OCI-LY3 (cell line): Measurements from ENCODE around the gene CAMTA1.

ENCODE experiments used
- H2AFZ ChIP-seq: fragments of 200-600, 300-600 bp; shearing (Covaris generic); 2 replicates; pipeline ENCODE4 v1.6.0; 2014; ENCODE audit warnings: antibody characterized with exemption, low read depth, low read length
- H3K27ac ChIP-seq: fragments of 200-600, 300-600 bp; sonication (generic); 2 replicates; pipeline ENCODE4 v1.5.1; 2014; ENCODE audit warnings: mild to moderate bottlenecking, low read length, moderate library complexity, mixed read lengths
- H3K27me3 ChIP-seq: fragments of 200-600, 300-600 bp; sonication (generic); 2 replicates; pipeline ENCODE4 v1.6.1; 2014; ENCODE audit warnings: low read depth, low read length, mixed read lengths
- H3K36me3 ChIP-seq: fragments of 200-600, 300-600 bp; sonication (generic); replicated peaks from 2 replicates; pipeline ENCODE3; 2014; ENCODE audit warnings: low read depth, low read length, mixed read lengths
- H3K4me1 ChIP-seq: fragments of 300-600, 200-600 bp; sonication (generic); 2 replicates; pipeline ENCODE4 v1.6.1; 2014; ENCODE audit warnings: low read length, mixed read lengths
- H3K4me2 ChIP-seq: fragments of 200-600, 300-600 bp; sonication (generic); 2 replicates; pipeline ENCODE4 v1.6.1; 2014; ENCODE audit warnings: low read length, mixed read lengths
- H3K4me3 ChIP-seq: fragments of 300-600, 200-600 bp; sonication (generic); 2 replicates; pipeline ENCODE4 v1.5.1; 2014; ENCODE audit warnings: antibody characterized with exemption, mild to moderate bottlenecking, low read length, moderate library complexity
- H3K79me2 ChIP-seq: fragments of 300-600, 200-600 bp; shearing (Covaris generic); 2 replicates; pipeline ENCODE4 v1.6.1; 2014; ENCODE audit warnings: mild to moderate bottlenecking, low read length, mixed read lengths
- H3K9ac ChIP-seq: fragments of 300-600, 200-600 bp; shearing (Covaris generic); 2 replicates; pipeline ENCODE4 v1.6.0; 2014; ENCODE audit warnings: mild to moderate bottlenecking, low read length, moderate library complexity
- H3K9me3 ChIP-seq: fragments of 200-600, 300-600 bp; shearing (Covaris generic); 2 replicates; pipeline ENCODE4 v1.6.1; 2014; ENCODE audit warnings: low read length, mixed read lengths; ENCODE audit not compliant: insufficient read depth
- H4K20me1 ChIP-seq: fragments of 200-600, 300-600 bp; sonication (generic); 2 replicates; pipeline ENCODE4 v1.6.1; 2016; ENCODE audit warnings: low read length, mixed read lengths; ENCODE audit not compliant: insufficient read depth
- CTCF ChIP-seq: fragments of 200-600, 300-600 bp; sonication (generic); IDR thresholded peaks from 2 replicates; pipeline ENCODE4 v1.5.1; 2014; ENCODE audit warnings: antibody characterized with exemption, low read length, low read depth
- EZH2phosphoT487 ChIP-seq: fragments of 200-600 bp; shearing (Covaris generic); IDR thresholded peaks from 2 replicates; pipeline ENCODE4 v1.6.1; 2018; ENCODE audit warnings: antibody characterized with exemption, mixed run types, low read depth

CAMTA1 gene

GRCh38 chr1:7738044-7738443, 952.8 kb downstream of the CAMTA1 start:
- H3K79me2 ChIP-seq, result no peaks in the 10 kb centered on the region
- no peak overlapping the region for H3K4me3 ChIP-seq
- H3K4me1 ChIP-seq, result no peaks in the 10 kb centered on the region
- H3K27me3 ChIP-seq, result no peaks in the 10 kb centered on the region
- H3K27ac ChIP-seq, result no peak overlapping the region
- H3K4me2 ChIP-seq, result no peak overlapping the region
- H3K36me3 ChIP-seq, result no peaks in the 10 kb centered on the region
- no peak overlapping the region for H3K9ac ChIP-seq
- TF ChIP-seq CTCF, result no peak
- TF ChIP-seq EZH2phosphoT487, result no peak
- no peaks in the 10 kb centered on the region for H3K9me3 ChIP-seq
- no peaks in the 10 kb centered on the region for H4K20me1 ChIP-seq
- no peak overlapping the region for H2AFZ ChIP-seq

- Histone ChIP-seq H3K27ac (no peak overlapping the region), H4K20me1 (no peaks in the 10 kb centered on the region), H3K9ac (no peak overlapping the region), H2AFZ (no peak overlapping the region), H3K4me2 (no peak overlapping the region), H3K4me3 (no peak overlapping the region), H3K9me3 (no peaks in the 10 kb centered on the region), H3K4me1 (no peaks in the 10 kb centered on the region), H3K27me3 (no peaks in the 10 kb centered on the region), H3K36me3 (no peaks in the 10 kb centered on the region), H3K79me2 (no peaks in the 10 kb centered on the region)
- TF ChIP-seq CTCF (no peak), EZH2phosphoT487 (no peak)
These were observed 958.1 kb downstream of the CAMTA1 start for GRCh38 chr1:7743346-7743745.

- Histone ChIP-seq H3K4me3 (no peak overlapping the region), H4K20me1 (no peaks in the 10 kb centered on the region), H3K9me3 (no peaks in the 10 kb centered on the region), H3K27me3 (no peaks in the 10 kb centered on the region), H3K27ac (no peak overlapping the region), H2AFZ (no peak overlapping the region), H3K4me1 (no peaks in the 10 kb centered on the region), H3K4me2 (no peak overlapping the region), H3K9ac (no peak overlapping the region), H3K79me2 (no peaks in the 10 kb centered on the region), H3K36me3 (no peaks in the 10 kb centered on the region)
- TF ChIP-seq CTCF, result no peak
- no peak for TF ChIP-seq EZH2phosphoT487
These were observed 959.6 kb downstream of the CAMTA1 start for GRCh38 chr1:7744882-7745281.

- Histone ChIP-seq H3K27ac (no peak overlapping the region), H4K20me1 (no peaks in the 10 kb centered on the region), H3K9ac (no peak overlapping the region), H3K27me3 (no peaks in the 10 kb centered on the region), H3K9me3 (no peaks in the 10 kb centered on the region), H3K4me2 (no peak overlapping the region), H3K36me3 (no peaks in the 10 kb centered on the region), H2AFZ (no peak overlapping the region), H3K79me2 (no peaks in the 10 kb centered on the region), H3K4me3 (no peak overlapping the region), H3K4me1 (no peaks in the 10 kb centered on the region)
- no peak for TF ChIP-seq EZH2phosphoT487
- no peak for TF ChIP-seq CTCF
These were observed 960.5 kb downstream of the CAMTA1 start for GRCh38 chr1:7745783-7746182.
